Loucy (cell line): Measurements from ENCODE around the gene SORCS1.

Source experiments
- H2AFZ ChIP-seq: fragments of 200-600 bp; sonication (generic); 2 replicates; pipeline ENCODE4 v1.6.0; 2016; ENCODE audit warnings: antibody characterized with exemption, mild to moderate bottlenecking, low read length, moderate library complexity
- H3F3A ChIP-seq: fragments of 200-600 bp; 2 replicates; pipeline ENCODE4 v1.6.0; 2016; ENCODE audit warnings: antibody characterized with exemption, low read depth, mild to moderate bottlenecking
- H3K27me3 ChIP-seq: fragments of 200-600 bp; sonication (generic); 2 replicates; pipeline ENCODE4 v1.6.1; 2014; ENCODE audit warnings: low read length, mild to moderate bottlenecking; ENCODE audit not compliant: insufficient read depth, poor library complexity, severe bottlenecking
- H3K36me3 ChIP-seq: fragments of 200-600 bp; sonication (generic); 2 replicates; pipeline ENCODE4 v1.6.1; 2016; ENCODE audit warnings: low read length; ENCODE audit not compliant: insufficient read depth
- H3K4me1 ChIP-seq: fragments of 200-600 bp; sonication (generic); 2 replicates; pipeline ENCODE4 v1.5.1; 2014; ENCODE audit warnings: low read length, mild to moderate bottlenecking; ENCODE audit not compliant: insufficient read depth, poor library complexity, severe bottlenecking
- H3K4me2 ChIP-seq: fragments of 200-600 bp; sonication (generic); 2 replicates; pipeline ENCODE4 v1.6.0; 2014; ENCODE audit warnings: antibody characterized with exemption, low read length, low read depth, mild to moderate bottlenecking; ENCODE audit not compliant: poor library complexity, severe bottlenecking
- H3K4me3 ChIP-seq: fragments of 200-600 bp; sonication (generic); 2 replicates; pipeline ENCODE4 v1.5.1; 2014; ENCODE audit warnings: low read length, mild to moderate bottlenecking, mixed read lengths; ENCODE audit not compliant: poor library complexity, severe bottlenecking
- H3K79me2 ChIP-seq: fragments of 200-600 bp; sonication (generic); 2 replicates; pipeline ENCODE4 v1.6.1; 2014; ENCODE audit warnings: low read length; ENCODE audit not compliant: insufficient read depth
- H3K9ac ChIP-seq: fragments of 200-600 bp; sonication (generic); 2 replicates; pipeline ENCODE4 v1.6.0; 2014; ENCODE audit warnings: mild to moderate bottlenecking, low read depth, low read length, moderate library complexity; ENCODE audit not compliant: poor library complexity, severe bottlenecking
- H3K9me2 ChIP-seq: fragments of 200-600 bp; sonication (generic); replicated peaks from 2 replicates; pipeline ENCODE4 v1.6.1; 2016; ENCODE audit warnings: low read depth, low read length, mixed read lengths
- H3K9me3 ChIP-seq: fragments of 200-600 bp; sonication (generic); 2 replicates; pipeline ENCODE4 v1.6.1; 2014; ENCODE audit warnings: mild to moderate bottlenecking, antibody characterized with exemption, low read length, low read depth; ENCODE audit not compliant: insufficient read depth
- H4K20me1 ChIP-seq: fragments of 200-600 bp; sonication (generic); 2 replicates; pipeline ENCODE4 v1.6.0; 2014; ENCODE audit warnings: antibody characterized with exemption, low read length, mild to moderate bottlenecking; ENCODE audit not compliant: insufficient read depth, poor library complexity, severe bottlenecking
- EZH2phosphoT487 ChIP-seq: fragments of 200-600 bp; IDR thresholded peaks from 2 replicates; pipeline ENCODE4 v1.6.1; 2018; ENCODE audit warnings: antibody characterized with exemption, mild to moderate bottlenecking, moderate library complexity, borderline replicate concordance
- TF ChIP-seq, protein P1 (sequence below): fragments of 200-600 bp; sonication (generic); conservative IDR thresholded peaks from 2 replicates; pipeline ENCODE4 v1.5.1; 2014; ENCODE audit warnings: mild to moderate bottlenecking, antibody characterized with exemption, low read length

SORCS1 gene

DNA sequence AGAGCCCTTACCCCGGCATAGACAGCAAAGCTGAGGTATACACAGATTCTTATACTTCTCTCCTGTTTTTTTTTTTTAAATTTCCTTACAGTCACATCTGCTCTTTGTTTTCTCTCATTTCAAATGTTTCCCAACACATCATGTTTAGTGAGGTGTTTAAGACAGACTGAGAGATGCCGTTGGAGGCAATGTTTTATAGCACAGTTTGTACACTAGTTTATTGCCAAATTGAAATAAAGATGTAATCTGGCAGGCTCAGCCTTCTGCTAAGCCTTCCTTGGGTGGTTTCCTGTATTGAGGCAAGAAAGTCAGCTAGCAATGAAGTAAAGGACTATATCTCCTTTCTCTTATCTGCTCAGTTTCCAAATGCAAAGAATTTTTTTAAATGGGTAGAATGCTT lies 393.4 kb downstream of the SORCS1 start:
- TF ChIP-seq, protein P1, sequence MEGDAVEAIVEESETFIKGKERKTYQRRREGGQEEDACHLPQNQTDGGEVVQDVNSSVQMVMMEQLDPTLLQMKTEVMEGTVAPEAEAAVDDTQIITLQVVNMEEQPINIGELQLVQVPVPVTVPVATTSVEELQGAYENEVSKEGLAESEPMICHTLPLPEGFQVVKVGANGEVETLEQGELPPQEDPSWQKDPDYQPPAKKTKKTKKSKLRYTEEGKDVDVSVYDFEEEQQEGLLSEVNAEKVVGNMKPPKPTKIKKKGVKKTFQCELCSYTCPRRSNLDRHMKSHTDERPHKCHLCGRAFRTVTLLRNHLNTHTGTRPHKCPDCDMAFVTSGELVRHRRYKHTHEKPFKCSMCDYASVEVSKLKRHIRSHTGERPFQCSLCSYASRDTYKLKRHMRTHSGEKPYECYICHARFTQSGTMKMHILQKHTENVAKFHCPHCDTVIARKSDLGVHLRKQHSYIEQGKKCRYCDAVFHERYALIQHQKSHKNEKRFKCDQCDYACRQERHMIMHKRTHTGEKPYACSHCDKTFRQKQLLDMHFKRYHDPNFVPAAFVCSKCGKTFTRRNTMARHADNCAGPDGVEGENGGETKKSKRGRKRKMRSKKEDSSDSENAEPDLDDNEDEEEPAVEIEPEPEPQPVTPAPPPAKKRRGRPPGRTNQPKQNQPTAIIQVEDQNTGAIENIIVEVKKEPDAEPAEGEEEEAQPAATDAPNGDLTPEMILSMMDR, result no peak
- no peak for TF ChIP-seq EZH2phosphoT487
- H3K36me3 ChIP-seq, result no peaks in the 10 kb centered on the region
- H3K79me2 ChIP-seq, result no peaks in the 10 kb centered on the region
- no peaks in the 10 kb centered on the region for H3K9me2 ChIP-seq
- no peaks in the 10 kb centered on the region for H3K27me3 ChIP-seq
- peaks cover 9% of the 10 kb centered on the region for H3F3A ChIP-seq
- peak overlapping the region; percentile 81 for H3K9ac ChIP-seq
- peak overlapping the region; percentile 69 for H3K4me3 ChIP-seq
- peak overlapping the region; percentile 91 for H3K4me2 ChIP-seq
- H3K9me3 ChIP-seq, result no peaks in the 10 kb centered on the region
- H4K20me1 ChIP-seq, result no peaks in the 10 kb centered on the region
- H2AFZ ChIP-seq, result 0 out of 2 replicates have a peak overlapping the region, but pooled peaks have one; percentile 63
- peaks cover 37% of the 10 kb centered on the region for H3K4me1 ChIP-seq

DNA sequence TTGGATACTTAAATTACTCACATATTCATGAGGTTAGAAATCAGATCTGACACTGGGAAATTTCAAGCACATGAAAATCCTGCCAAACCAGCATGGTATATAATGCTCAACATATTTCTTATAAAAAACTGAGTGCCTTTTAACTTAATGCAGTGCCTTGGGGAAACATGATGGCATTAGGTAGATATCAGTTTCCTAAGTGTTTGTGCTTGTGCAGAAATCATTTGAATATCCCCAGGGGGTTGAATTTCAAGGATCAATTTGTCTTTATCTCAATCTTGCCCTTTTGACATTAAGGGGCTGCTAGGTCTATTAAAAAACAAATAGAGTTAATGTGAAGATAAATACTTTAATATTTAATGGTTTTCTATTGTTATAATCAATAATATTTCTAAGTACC lies 396.3 kb downstream of the SORCS1 start:
- Histone ChIP-seq H4K20me1 (no peaks in the 10 kb centered on the region), H3F3A (peaks cover 9% of the 10 kb centered on the region), H3K9me3 (no peaks in the 10 kb centered on the region), H3K4me2 (no peak overlapping the region), H3K79me2 (no peaks in the 10 kb centered on the region), H3K9me2 (no peaks in the 10 kb centered on the region), H3K9ac (no peak overlapping the region), H3K4me1 (peaks cover 57% of the 10 kb centered on the region), H3K36me3 (no peaks in the 10 kb centered on the region), H3K4me3 (no peak overlapping the region), H3K27me3 (no peaks in the 10 kb centered on the region), H2AFZ (no peak overlapping the region)
- TF ChIP-seq, protein P1, result no peak
- no peak for TF ChIP-seq EZH2phosphoT487

DNA sequence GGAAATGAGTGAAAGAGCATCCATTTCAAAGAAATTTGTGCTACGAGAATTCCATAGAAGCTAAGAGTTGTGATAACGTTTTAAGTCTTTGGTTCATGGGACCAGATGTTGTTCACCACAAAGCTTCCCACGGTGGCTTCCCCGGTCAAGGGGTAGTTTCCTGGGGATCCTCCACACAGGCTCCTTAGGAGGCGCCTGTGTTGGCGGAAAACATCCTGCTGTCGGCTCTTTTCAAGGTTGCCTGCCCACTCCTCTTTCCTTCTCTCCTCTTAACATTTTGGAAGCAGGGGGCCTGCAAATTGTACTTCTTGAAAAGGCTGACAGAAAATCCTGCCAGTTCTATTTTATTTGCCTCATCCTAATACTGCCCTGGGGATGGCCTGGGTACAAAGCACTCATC lies 398.6 kb downstream of the SORCS1 start:
- H3K4me1 ChIP-seq, result peaks cover 54% of the 10 kb centered on the region

More for the DNA sequence above, 398.6 kb downstream of the SORCS1 start:
- no peaks in the 10 kb centered on the region for H3K9me2 ChIP-seq
- H3K36me3 ChIP-seq, result no peaks in the 10 kb centered on the region
- H3K27me3 ChIP-seq, result no peaks in the 10 kb centered on the region
- no peaks in the 10 kb centered on the region for H4K20me1 ChIP-seq
- H3F3A ChIP-seq, result peaks cover 7% of the 10 kb centered on the region
- H3K4me2 ChIP-seq, result no peak overlapping the region
- no peak overlapping the region for H3K4me3 ChIP-seq
- no peaks in the 10 kb centered on the region for H3K9me3 ChIP-seq
- no peak overlapping the region for H2AFZ ChIP-seq
- H3K9ac ChIP-seq, result no peak overlapping the region
- TF ChIP-seq EZH2phosphoT487, result no peak
- TF ChIP-seq, protein P1, result no peak
- no peaks in the 10 kb centered on the region for H3K79me2 ChIP-seq
